Lung (tissue), 12 donors: ENCODE results near the gene OPN1SW. TPM values are rescaled to one million over a fixed set of nuclear protein-coding genes. Genes with fewer than 3 reads are reported as not detected.

Source experiments
- ATAC-seq: fragments of 200-7000 bp; cut with Tn5 transposase; one replicate; pipeline ENCODE4 v1.9.1; 2020; ENCODE audit warnings: moderate number of reproducible peaks; ENCODE audit not compliant: insufficient read depth, low FRiP score
- DNase-seq, 3 donors: peaks; one replicate each; pipeline ENCODE4 v3.0.0-alpha.2; 2013 to 2017
- H3K27ac ChIP-seq, 2 donors: one replicate each; pipeline ENCODE4 v1.5.1; 2013; ENCODE audit warnings: mild to moderate bottlenecking in 2 of 2, moderate library complexity in 2 of 2, control low read depth in 1 of 2, inconsistent platforms in 1 of 2, low read depth in 1 of 2, low read length in 1 of 2
- H3K27me3 ChIP-seq, 3 donors: one replicate each; pipeline ENCODE4 v1.5.1; 2013; ENCODE audit warnings: low read length in 2 of 3; ENCODE audit not compliant: control insufficient read depth in 3 of 3, insufficient read depth in 3 of 3
- H3K36me3 ChIP-seq, 4 donors: one replicate each; pipeline ENCODE4 v1.5.1; 2013; ENCODE audit warnings: low read length in 4 of 4, mild to moderate bottlenecking in 1 of 4, moderate library complexity in 1 of 4; ENCODE audit not compliant: control insufficient read depth in 4 of 4, insufficient read depth in 4 of 4
- H3K4me1 ChIP-seq, 5 donors: one replicate each; pipeline ENCODE4 v1.5.1; 2013; ENCODE audit warnings: low read length in 5 of 5, mild to moderate bottlenecking in 2 of 5, moderate library complexity in 1 of 5; ENCODE audit not compliant: control insufficient read depth in 5 of 5, insufficient read depth in 5 of 5
- H3K4me3 ChIP-seq: one replicate; pipeline ENCODE4 v1.5.1; 2013; ENCODE audit warnings: mild to moderate bottlenecking, control low read depth, moderate library complexity
- H3K9ac ChIP-seq, 2 donors: one replicate each; pipeline ENCODE4 v1.5.1; 2013; ENCODE audit warnings: low read length in 2 of 2, control low read depth in 1 of 2; ENCODE audit not compliant: insufficient read depth in 1 of 2
- H3K9me3 ChIP-seq, 4 donors: one replicate each; pipeline ENCODE4 v1.5.1; 2013; ENCODE audit warnings: low read length in 3 of 4, mild to moderate bottlenecking in 1 of 4, moderate library complexity in 1 of 4; ENCODE audit not compliant: control insufficient read depth in 4 of 4, insufficient read depth in 3 of 4
- WGBS, 2 donors: extraction: QIAGEN DNeasy Blood & Tissue Kit; methylation state at CpG; one replicate each; pipeline ENCODE4 v1.1.7; 2013; 5-methylcytosine and 5-hydroxymethylcytosine counted together
- polyA plus RNA-seq, 2 donors: library from polyadenylated mRNA; stranded (reverse); fragments of 200-250 nt; gene quantifications; one replicate each; pipeline ENCODE4 v1.2.1, GENCODE V29; 2013
- total RNA-seq, 2 donors: library from RNA; depleted of rRNA in 1 of 2; stranded (reverse); fragments of >200 nt in 1 of 2; gene quantifications; one replicate each; pipeline ENCODE4 v1.2.1, GENCODE V29; 2014 to 2021
- TF ChIP-seq, protein P1 (sequence below): IDR thresholded peaks from 2 replicates; pipeline ENCODE4 v1.5.1; 2012; ENCODE audit warnings: mild to moderate bottlenecking; ENCODE audit errors: control extremely low read depth, extremely low read depth
- donor health status: control.
- donor health status: control.
- donor health status: Bipolar disorder and iron deficiency.
- donor health status: healthy.
- donor health status: DM: yes; HTN: yes; CAD: no.

OPN1SW gene
- total and polyA plus RNA-seq, 4 donors: not detected

DNA sequence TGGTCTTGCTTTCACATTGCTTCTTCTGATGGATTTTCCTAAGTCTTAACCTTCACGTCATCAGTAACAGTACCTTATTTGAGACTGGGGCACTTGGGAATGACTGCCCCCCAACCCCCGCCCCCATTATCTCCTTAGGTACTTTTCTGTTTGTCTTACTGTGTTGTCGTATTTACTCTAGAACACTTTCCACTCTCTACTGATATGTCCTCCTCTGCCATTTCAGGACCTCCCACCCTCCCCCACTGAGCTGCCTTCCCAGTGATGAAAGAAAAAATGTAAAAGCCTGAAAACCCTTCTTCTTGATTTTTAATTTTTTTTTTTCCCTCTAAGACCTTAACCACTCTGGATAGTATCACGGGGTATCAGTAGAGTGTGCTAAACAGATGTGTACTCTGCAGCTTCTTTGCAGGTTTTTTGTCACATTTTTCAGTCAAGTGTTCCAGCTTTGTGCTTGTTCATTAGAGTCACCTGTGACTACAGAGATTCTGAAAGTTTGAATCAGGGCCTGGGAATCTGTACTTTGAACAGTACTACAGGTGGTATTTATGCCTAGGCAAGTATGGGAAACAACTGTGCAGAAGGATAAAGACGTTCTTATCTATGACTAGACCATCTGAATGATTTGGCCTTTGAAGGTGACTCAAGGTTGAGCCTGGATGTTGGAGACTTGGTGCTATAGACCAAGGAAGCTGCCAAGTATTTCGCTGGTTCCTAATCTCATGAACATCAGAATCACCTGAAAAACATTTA, 28.1 kb downstream of the OPN1SW start:
- peaks cover 0 to 27% (median 0%) of the 10 kb centered on the region in 5 donors for H3K4me1 ChIP-seq
- no peak for ATAC-seq
- no peak overlapping the region for H3K4me3 ChIP-seq
- DNase-seq: no peak
- H3K9me3 ChIP-seq: no peaks in the 10 kb centered on the region
- H3K36me3 ChIP-seq: peaks cover 7 to 22% (median 16%) of the 10 kb centered on the region in 4 donors
- no peaks in the 10 kb centered on the region for H3K27me3 ChIP-seq
- H3K27ac ChIP-seq: peak overlapping the region in 1 of 2 donors; percentile 56
- WGBS, 2 donors: 83 to 96% methylated on average over 6 of the region's 6 CpGs
- TF ChIP-seq, protein P1, sequence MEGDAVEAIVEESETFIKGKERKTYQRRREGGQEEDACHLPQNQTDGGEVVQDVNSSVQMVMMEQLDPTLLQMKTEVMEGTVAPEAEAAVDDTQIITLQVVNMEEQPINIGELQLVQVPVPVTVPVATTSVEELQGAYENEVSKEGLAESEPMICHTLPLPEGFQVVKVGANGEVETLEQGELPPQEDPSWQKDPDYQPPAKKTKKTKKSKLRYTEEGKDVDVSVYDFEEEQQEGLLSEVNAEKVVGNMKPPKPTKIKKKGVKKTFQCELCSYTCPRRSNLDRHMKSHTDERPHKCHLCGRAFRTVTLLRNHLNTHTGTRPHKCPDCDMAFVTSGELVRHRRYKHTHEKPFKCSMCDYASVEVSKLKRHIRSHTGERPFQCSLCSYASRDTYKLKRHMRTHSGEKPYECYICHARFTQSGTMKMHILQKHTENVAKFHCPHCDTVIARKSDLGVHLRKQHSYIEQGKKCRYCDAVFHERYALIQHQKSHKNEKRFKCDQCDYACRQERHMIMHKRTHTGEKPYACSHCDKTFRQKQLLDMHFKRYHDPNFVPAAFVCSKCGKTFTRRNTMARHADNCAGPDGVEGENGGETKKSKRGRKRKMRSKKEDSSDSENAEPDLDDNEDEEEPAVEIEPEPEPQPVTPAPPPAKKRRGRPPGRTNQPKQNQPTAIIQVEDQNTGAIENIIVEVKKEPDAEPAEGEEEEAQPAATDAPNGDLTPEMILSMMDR: no peak
- no peak overlapping the region for H3K9ac ChIP-seq

DNA sequence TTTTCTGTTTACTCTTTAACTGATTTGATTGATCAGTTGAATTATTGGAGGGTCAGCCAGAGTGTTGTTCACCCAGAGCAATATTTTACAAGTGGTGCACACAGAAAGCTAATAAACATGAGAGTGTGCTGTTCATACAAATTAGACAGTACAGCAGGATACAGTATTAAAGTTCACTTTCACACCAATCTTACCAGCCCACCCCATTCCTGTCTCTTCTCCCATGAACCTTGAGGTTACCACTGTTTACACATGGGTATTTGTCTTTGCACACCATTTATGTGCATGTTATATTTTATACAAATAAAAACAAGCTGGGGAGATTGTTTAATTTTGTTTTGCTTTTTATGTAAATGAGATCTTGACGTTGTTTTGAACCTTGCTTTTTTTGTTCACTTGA, 29.9 kb downstream of the OPN1SW start:
- TF ChIP-seq, protein P1: no peak
- H3K9me3 ChIP-seq: no peaks in the 10 kb centered on the region
- no peak overlapping the region for H3K9ac ChIP-seq
- peaks cover 0 to 25% (median 8%) of the 10 kb centered on the region in 5 donors for H3K4me1 ChIP-seq
- H3K4me3 ChIP-seq: no peak overlapping the region
- H3K36me3 ChIP-seq: peaks cover 7 to 17% (median 14%) of the 10 kb centered on the region in 4 donors
- ATAC-seq (no peak), DNase-seq (no peak)
- no peak overlapping the region for H3K27ac ChIP-seq
- 85 to 89% methylated on average over 1 of the region's 1 CpG for WGBS, 2 donors
- H3K27me3 ChIP-seq: no peaks in the 10 kb centered on the region

DNA sequence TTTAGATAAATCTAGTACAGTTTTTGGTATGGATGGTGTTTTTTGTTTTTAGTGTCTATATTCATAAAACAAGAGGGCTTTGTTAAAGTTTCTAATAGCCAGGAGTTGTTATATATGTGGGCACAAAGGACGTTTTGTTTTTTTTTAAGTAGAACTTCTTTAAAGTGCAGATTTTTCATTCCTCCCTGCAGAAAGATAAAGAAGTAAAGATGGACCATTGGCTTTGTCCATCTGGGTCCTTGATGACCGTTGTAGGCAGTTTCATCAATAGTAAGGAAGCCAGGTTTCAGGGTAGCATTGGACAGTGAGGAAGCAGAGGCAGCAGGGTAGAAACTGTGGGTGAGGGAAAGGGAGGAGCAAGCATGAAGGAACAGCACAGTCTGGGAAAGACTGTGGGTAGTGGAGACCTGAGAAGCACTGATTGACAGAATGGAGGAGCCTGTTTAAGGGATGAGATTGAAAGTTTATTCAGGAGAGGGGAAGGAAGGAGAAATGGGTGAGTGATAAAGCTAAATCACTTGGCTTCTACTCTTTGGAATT, 31.2 kb downstream of the OPN1SW start:
- WGBS, 2 donors: 67 to 82% methylated on average over 2 of the region's 2 CpGs
- H3K36me3 ChIP-seq: peaks cover 7 to 11% (median 9%) of the 10 kb centered on the region in 4 donors
- DNase-seq (no peak), ATAC-seq (no peak)
- H3K9ac ChIP-seq: no peak overlapping the region
- no peaks in the 10 kb centered on the region for H3K9me3 ChIP-seq
- H3K4me3 ChIP-seq: no peak overlapping the region
- H3K27me3 ChIP-seq: no peaks in the 10 kb centered on the region
- TF ChIP-seq, protein P1: no peak
- H3K4me1 ChIP-seq: peaks cover 0 to 26% (median 11%) of the 10 kb centered on the region in 5 donors
- peak overlapping the region in 1 of 2 donors; percentile 9 for H3K27ac ChIP-seq
